ENCODE results near the gene ZNF592.

DNA sequence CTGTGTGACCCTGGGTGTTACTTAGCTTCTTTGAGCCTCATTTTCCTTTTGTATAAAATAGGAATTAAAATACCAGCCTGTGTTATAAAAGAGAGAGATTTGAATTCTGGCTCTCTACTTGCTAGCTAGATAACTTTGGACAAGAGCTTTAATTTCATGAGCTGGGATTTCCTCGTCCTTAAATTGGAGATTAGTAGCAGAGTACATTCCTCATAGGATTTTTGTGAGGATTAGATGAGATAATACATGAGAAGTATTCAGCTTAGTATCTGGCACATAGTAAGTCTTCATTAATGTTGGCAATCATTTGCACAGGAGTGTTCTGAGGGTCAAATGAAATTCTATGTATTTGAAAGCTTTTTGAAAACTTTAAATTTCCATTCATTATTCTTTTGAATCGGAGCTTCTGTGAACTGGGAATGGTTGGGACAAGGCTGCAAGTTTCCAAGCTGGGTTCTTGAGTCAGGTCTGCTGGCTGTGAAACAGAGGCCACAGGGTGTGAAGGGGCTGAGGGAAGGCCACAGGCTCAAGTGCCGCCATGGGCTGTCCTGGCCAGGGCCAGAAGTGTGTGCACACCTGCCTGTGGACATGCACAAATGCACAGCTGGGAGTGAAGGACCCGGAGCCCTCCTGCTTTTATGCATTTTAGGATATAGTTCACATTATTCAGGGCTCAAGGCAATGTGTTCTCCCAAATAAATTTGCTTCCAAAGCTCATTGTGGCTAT, 86.0 kb downstream of the ZNF592 start:
- TF ChIP-seq SUZ12 (IDR thresholded peaks at IDR 0.05), result no peak
- no peak for TF ChIP-seq HDGF (IDR thresholded peaks at IDR 0.05; ENCODE audit: borderline replicate concordance)
